SH-SY5Y (cell line): ENCODE results near the gene SCAF8.

ENCODE experiments used
- GATA2 ChIP-seq: IDR thresholded peaks from 2 replicates; pipeline ENCODE4 v1.6.1; 2011; ENCODE audit warnings: mild to moderate bottlenecking, low read depth, low read length
- GATA3 ChIP-seq: IDR thresholded peaks from 2 replicates; pipeline ENCODE4 v1.6.1; 2011; ENCODE audit warnings: low read depth, mild to moderate bottlenecking, low read length, moderate library complexity

DNA sequence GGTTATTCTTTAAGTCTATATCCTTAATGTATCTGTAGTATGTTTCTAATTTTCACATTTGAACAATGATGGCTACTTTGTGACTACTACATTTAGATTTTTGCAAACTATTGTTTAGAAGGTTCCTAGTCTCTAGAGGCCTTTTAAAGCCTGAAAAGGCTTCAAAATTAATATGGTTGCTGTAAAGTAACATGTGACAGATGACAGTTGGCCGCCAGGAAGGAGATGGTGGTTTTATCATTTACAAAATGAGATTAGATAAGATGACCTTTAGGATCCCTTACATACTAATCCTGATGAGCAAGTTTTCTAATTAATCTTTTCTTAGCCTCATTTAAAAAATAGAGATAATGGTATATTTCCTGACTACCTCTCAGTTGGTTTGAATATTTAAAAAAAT is 18.8 kb downstream of the SCAF8 start:
- no peak for TF ChIP-seq GATA2
- no peak for TF ChIP-seq GATA3
